Body of pancreas (tissue), 4 donors: ENCODE measurements around the gene ECSCR.

Experiments used
- CTCF ChIP-seq, 7 experiments: fragments of 450-650 bp in 4 of 7; fragments of 200-600 bp in 3 of 7; sonication (generic) in 3 of 7; IDR thresholded peaks; one replicate each; pipeline ENCODE4 v1.5.1; 2016 to 2019; ENCODE audit warnings: antibody characterized with exemption in 7 of 7
- POLR2A ChIP-seq, 3 donors: fragments of 450-650 bp; IDR thresholded peaks; one replicate each; pipeline ENCODE4 v1.6.1; 2016; ENCODE audit warnings: antibody characterized with exemption in 3 of 3, mild to moderate bottlenecking in 2 of 3

- TF ChIP-seq CTCF (IDR thresholded peaks at IDR 0.05) (peak in 1 of 7 experiments; percentile 1), POLR2A (IDR thresholded peaks at IDR 0.05) (peak in 2 of 3 donors; percentile 52 to 68)
Observed at GRCh38 chr5:139439013-139439903, 23.3 kb downstream of the ECSCR start, which contains the start of gene DNAJC18.
